H1 (cell line): ENCODE results near the gene TNP2. TPM values are rescaled to one million over a fixed set of nuclear protein-coding genes. Genes with fewer than 3 reads are reported as not detected.

Experiments
- ATF2 ChIP-seq: IDR thresholded peaks from 2 replicates; pipeline ENCODE4 v1.6.1; 2012; ENCODE audit warnings: low read length, inconsistent platforms
- BRCA1 ChIP-seq: IDR thresholded peaks from 2 replicates; pipeline ENCODE4 v1.6.1; 2012; ENCODE audit warnings: low read depth, low read length, improper control_type of control experiment
- CBX8 ChIP-seq: fragments of 300-800, 300-1000 bp; sonication (generic); IDR thresholded peaks from 2 replicates; pipeline ENCODE4 v1.7.1; 2016; ENCODE audit warnings: low read depth, low read length, borderline replicate concordance
- CHD1 ChIP-seq: IDR thresholded peaks from 2 replicates; pipeline ENCODE4 v1.6.1; 2012; ENCODE audit warnings: low read depth, low read length, improper control_type of control experiment
- E2F6 ChIP-seq: IDR thresholded peaks from 2 replicates; pipeline ENCODE4 v1.6.1; 2012; ENCODE audit warnings: inconsistent platforms
- MAX ChIP-seq: IDR thresholded peaks from 2 replicates; pipeline ENCODE4 v1.6.1; 2012; ENCODE audit warnings: inconsistent platforms
- POU5F1 ChIP-seq: IDR thresholded peaks from 2 replicates; pipeline ENCODE4 v1.6.1; 2011; ENCODE audit warnings: low read depth, mild to moderate bottlenecking, low read length, moderate library complexity
- SIN3A ChIP-seq, 2 experiments: IDR thresholded peaks in 1 of 2; conservative IDR thresholded peaks in 1 of 2; 2 replicates each; pipeline ENCODE4 v1.6.1; 2011 to 2012; ENCODE audit warnings: low read length in 2 of 2, improper control_type of control experiment in 1 of 2, low read depth in 1 of 2, mild to moderate bottlenecking in 1 of 2
- SRF ChIP-seq: IDR thresholded peaks from 2 replicates; pipeline ENCODE4 v1.6.1; 2011; ENCODE audit warnings: mild to moderate bottlenecking, low read depth, low read length, moderate library complexity
- polyA plus RNA-seq, 7 experiments: library from polyadenylated mRNA; depleted of rRNA in 3 of 7; stranded (reverse) in 5 of 7; unstranded in 2 of 7; fragments of >200 nt in 5 of 7; fragments of 200-250 nt in 2 of 7; gene quantifications; 1 replicate in 5 of 7; 2 replicates in 1 of 7; 4 replicates in 1 of 7; pipeline versions ENCODE4 v1.2.1 to v1.2.3, GENCODE V29; 2011 to 2013; ENCODE audit warnings: missing spikeins in 2 of 7, mixed read lengths in 2 of 7
- total RNA-seq: library from RNA; stranded (reverse); fragmentation: NEBNext Ultra II Directional; extraction: Animal tissue kit (Norgen Biotek cat#: 25700); gene quantifications from 2 replicates; pipeline ENCODE4 v1.2.1, GENCODE V29; 2021

Gene TNP2
- total and polyA plus RNA-seq, 2 of the 8 experiments (the other 6 are each of a cell fraction or from before 2014, with no cell fraction given) = not detected

GRCh38 chr16:11297492-11298142, 28.5 kb upstream of the TNP2 start (continued):
- TF ChIP-seq SIN3A (conservative IDR thresholded peaks at IDR 0.05 in 1 of 2, IDR thresholded peaks at IDR 0.05 in 1 of 2; ENCODE audit: low read depth in 1 of 2, low read length in 2 of 2) (0 out of 4 replicates have a peak, but pooled peaks of 1 of the 2 experiments have one; percentile 45), POU5F1 (no peak), ATF2 (no peak), E2F6 (0 out of 2 replicates have a peak, but pooled peaks have one; percentile 25), BRCA1 (no peak), MAX (peak; percentile 58), SRF (no peak), CBX8 (no peak), CHD1 (no peak)
